HepG2 (cell line): ENCODE measurements around the gene SLFN11. TPM values are rescaled to one million over a fixed set of nuclear protein-coding genes. Genes with fewer than 3 reads are reported as not detected.

Experiments
- ATAC-seq: fragments of 200-7000 bp; cut with Tn5 transposase; 3 replicates; pipeline ENCODE4 v1.9.1; 2020; ENCODE audit warnings: mild to moderate bottlenecking, moderate library complexity
- BruUV-seq: library from RNA; stranded (reverse); fragments of 400-500 nt; replicated peaks from 2 replicates; lab custom pipeline; 2021; lab: Mats Ljungman, UMichigan
- CTCF ChIA-PET: fragments of 300-600 bp; formaldehyde crosslinking; extraction: SDS; loops from one replicate; lab custom pipeline; 2021; ENCODE audit warnings: low total read pairs, inconsistent platforms, low intra/inter-chr PET ratio; lab: Yijun Ruan, JAX
- POLR2A ChIA-PET: fragments of 350-600 bp; sonication (Branson Sonifier 250); formaldehyde crosslinking; loops from one replicate; lab custom pipeline; 2020; ENCODE audit warnings: antibody characterized with exemption, inconsistent platforms; lab: Yijun Ruan, JAX
- DNase-seq: peaks from one replicate; pipeline ENCODE4 v3.0.0-alpha.2; 2015; ENCODE audit warnings: low spot score
- FAIRE-seq: peaks from 3 replicates; lab custom pipeline; 2011; peaks lifted over from hg19 to GRCh38; lab: Jason Lieb, UNC
- H2AFZ ChIP-seq: one replicate; pipeline ENCODE4 v1.6.1; 2011; ENCODE audit warnings: low read length, inconsistent platforms
- H3K27ac ChIP-seq: fragments of 300-600 bp; 3 replicates; pipeline ENCODE4 v1.8.0; 2011; ENCODE audit warnings: mixed run types, mild to moderate bottlenecking, mixed read lengths, low read length, inconsistent platforms; ENCODE audit not compliant: insufficient read depth; ENCODE audit errors: extremely low read length
- H3K27me3 ChIP-seq, 2 experiments: fragments of 200-600 bp in 1 of 2; 2 replicates in 1 of 2; 3 replicates in 1 of 2; pipeline versions ENCODE4 v1.6.0 to v1.8.0; 2011; ENCODE audit warnings: low read length in 2 of 2, mild to moderate bottlenecking in 2 of 2, moderate library complexity in 2 of 2, inconsistent platforms in 1 of 2; ENCODE audit not compliant: insufficient read depth in 2 of 2, control insufficient read depth in 1 of 2
- H3K36me3 ChIP-seq, 2 experiments: fragments of 200-600 bp in 1 of 2; replicated peaks in 1 of 2; 2 replicates in 1 of 2; 3 replicates in 1 of 2; pipeline versions ENCODE4 v1.5.1 to v1.8.0; 2011; ENCODE audit warnings: low read length in 2 of 2, inconsistent platforms in 1 of 2; ENCODE audit not compliant: insufficient read depth in 2 of 2, control insufficient read depth in 1 of 2
- H3K4me1 ChIP-seq: 2 replicates; pipeline ENCODE4 v1.5.1; 2012; ENCODE audit warnings: low read length, inconsistent platforms; ENCODE audit not compliant: insufficient read depth
- H3K4me2 ChIP-seq: 2 replicates; pipeline ENCODE4 v1.6.0; 2011; ENCODE audit warnings: low read depth, low read length, inconsistent platforms
- H3K4me3 ChIP-seq, 3 experiments: fragments of 200-600 bp in 1 of 3; sonication (generic), shearing (Covaris generic) in 1 of 3; replicated peaks in 1 of 3; 2 replicates each; pipeline ENCODE4 v1.5.1; 2011 to 2016; ENCODE audit warnings: low read length in 3 of 3, inconsistent platforms in 2 of 3, low read depth in 2 of 3, mild to moderate bottlenecking in 2 of 3, control low read depth in 1 of 3, mixed read lengths in 1 of 3; ENCODE audit not compliant: insufficient read depth in 1 of 3
- H3K79me2 ChIP-seq: one replicate; pipeline ENCODE4 v1.6.1; 2011; ENCODE audit warnings: low read length, inconsistent platforms; ENCODE audit not compliant: insufficient read depth
- H3K9ac ChIP-seq: 2 replicates; pipeline ENCODE4 v1.6.0; 2011; ENCODE audit warnings: mild to moderate bottlenecking, low read depth, low read length, inconsistent platforms; ENCODE audit not compliant: insufficient read depth
- H3K9me3 ChIP-seq: 2 replicates; pipeline ENCODE4 v1.5.1; 2012; ENCODE audit warnings: mild to moderate bottlenecking, low read length
- H4K20me1 ChIP-seq: 2 replicates; pipeline ENCODE4 v1.6.0; 2011; ENCODE audit warnings: inconsistent platforms, mild to moderate bottlenecking, low read length, moderate library complexity; ENCODE audit not compliant: insufficient read depth
- CREBL2 ChIP-seq: sonication (generic); formaldehyde crosslinking; IDR thresholded peaks from 2 replicates; pipeline ENCODE4 v1.8.1; 2023; ENCODE audit warnings: missing genetic modification reagents, mild to moderate bottlenecking, borderline replicate concordance
- SNAPC5 ChIP-seq: sonication (generic); formaldehyde crosslinking; IDR thresholded peaks from 2 replicates; pipeline ENCODE4 v1.8.1; 2023; ENCODE audit warnings: mild to moderate bottlenecking, missing genetic modification reagents, borderline replicate concordance
- ZBTB14 ChIP-seq: sonication (generic); formaldehyde crosslinking; IDR thresholded peaks from 2 replicates; pipeline ENCODE4 v1.4.0; 2020; ENCODE audit warnings: missing genetic modification reagents
- ZNF800 ChIP-seq: sonication (generic); formaldehyde crosslinking; IDR thresholded peaks from 2 replicates; pipeline ENCODE4 v1.4.0; 2020; ENCODE audit warnings: missing genetic modification reagents
- ZNF850 ChIP-seq: sonication (generic); formaldehyde crosslinking; conservative IDR thresholded peaks from 2 replicates; pipeline ENCODE4 v1.9.0; 2021; ENCODE audit warnings: mild to moderate bottlenecking, missing genetic modification reagents
- WGBS: methylation state at CpG from one replicate; pipeline ENCODE4 v1.1.6; 2017; ENCODE audit warnings: low lambda C conversion rate; 5-methylcytosine and 5-hydroxymethylcytosine counted together
- in situ Hi-C: cut with HindIII; loops from 2 replicates; pipeline ENCODE4 v1.10.0; 2017; ENCODE audit warnings: low pct_unique_long_range_greater_than_20kb; ENCODE audit not compliant: extremely low pct_ligation_motif_present
- intact Hi-C: fragments of 100-400 bp; cut with micrococcal nuclease; formaldehyde crosslinking; loops from one replicate; pipeline ENCODE4 v1.10.0; 2022; ENCODE audit not compliant: unreplicated experiment
- polyA plus RNA-seq, 8 experiments: library from polyadenylated mRNA; depleted of rRNA in 3 of 8; stranded (reverse) in 7 of 8; unstranded in 1 of 8; fragments of >200 nt; fragmentation: Illumina TruSeq in 4 of 8; extraction: Trizol in 4 of 8; gene quantifications; 2 replicates each; pipeline versions ENCODE4 v1.2.1 to v1.2.3, GENCODE V29; 2011 to 2016; ENCODE audit warnings: low read depth in 4 of 8, missing spikeins in 1 of 8, mixed read lengths in 1 of 8; ENCODE audit not compliant: insufficient read depth in 1 of 8
- total RNA-seq, 5 experiments: library from RNA; depleted of rRNA; stranded (reverse); fragments of >200 nt; fragmentation: Illumina TruSeq; extraction: Trizol; gene quantifications; 2 replicates each; pipeline ENCODE4 v1.2.3, GENCODE V29; 2016; ENCODE audit warnings: low read depth in 1 of 5

Gene SLFN11
- total and polyA plus RNA-seq, 2 of the 13 experiments (the other 11 are each of a cell fraction or from before 2014, with no cell fraction given), result not detected

- TF ChIP-seq SNAPC5 (CRISPR knock-in tag) (no peak), ZNF850 (CRISPR knock-in tag) (no peak), ZBTB14 (CRISPR knock-in tag) (no peak), CREBL2 (CRISPR knock-in tag) (no peak), ZNF800 (CRISPR knock-in tag) (no peak)
- Histone ChIP-seq H3K9me3 (0 out of 2 replicates have a peak, but pooled peaks cover 9% of the 10 kb centered on the region), H3K4me3 (no peak overlapping the region), H3K27ac (no peak overlapping the region), H3K27me3 (peaks cover 3 to 23% of the 10 kb centered on the region in 2 experiments; a peak in 4 of 5 replicates), H3K4me1 (peaks cover 16% of the 10 kb centered on the region), H3K79me2 (no peaks in the 10 kb centered on the region), H2AFZ (no peak overlapping the region), H3K36me3 (no peaks in the 10 kb centered on the region), H3K9ac (no peak overlapping the region), H4K20me1 (no peaks in the 10 kb centered on the region), H3K4me2 (no peak overlapping the region)
- intact Hi-C loops, result no loop called here
- DNase-seq (no peak), FAIRE-seq (no peak), ATAC-seq (no peak)
- ChIA-PET CTCF (no interaction called here), POLR2A (no interaction called here)
- BruUV-seq, result no TSS peak
- WGBS, result 0% methylated on average over 3 of the region's 3 CpGs
- in situ Hi-C loops, result loop anchor here (10.0 kb wide), 1 partner anchor 61 kb away; no protein-coding TSS in a partner anchor
Observed at GRCh38 chr17:35344262-35344661, 29.2 kb downstream of the SLFN11 start.
